Retinal pigment epithelial cell (primary cell): Measurements from ENCODE around the gene MYH11.
"Not testable (repeated sequence)": the region's sequence is repeated elsewhere in the genome, so short reads cannot be mapped to it uniquely, and the experiment has no call there.

Experiments
- DNase-seq: peaks from one replicate; pipeline ENCODE4 v3.0.0-alpha.2; 2010; ENCODE audit warnings: low read depth
- H3K4me3 ChIP-seq: 2 replicates; pipeline ENCODE4 v1.5.1; 2011; ENCODE audit warnings: mild to moderate bottlenecking, low read length, control low read depth, moderate library complexity
- TF ChIP-seq, protein P1 (sequence below): conservative IDR thresholded peaks from 2 replicates; pipeline ENCODE4 v1.5.1; 2011; ENCODE audit warnings: low read depth, low read length, control low read depth, inconsistent platforms

MYH11 gene

GRCh38 chr16:15843635-15844279 lies 13.1 kb downstream of the MYH11 start:
- TF ChIP-seq, protein P1, sequence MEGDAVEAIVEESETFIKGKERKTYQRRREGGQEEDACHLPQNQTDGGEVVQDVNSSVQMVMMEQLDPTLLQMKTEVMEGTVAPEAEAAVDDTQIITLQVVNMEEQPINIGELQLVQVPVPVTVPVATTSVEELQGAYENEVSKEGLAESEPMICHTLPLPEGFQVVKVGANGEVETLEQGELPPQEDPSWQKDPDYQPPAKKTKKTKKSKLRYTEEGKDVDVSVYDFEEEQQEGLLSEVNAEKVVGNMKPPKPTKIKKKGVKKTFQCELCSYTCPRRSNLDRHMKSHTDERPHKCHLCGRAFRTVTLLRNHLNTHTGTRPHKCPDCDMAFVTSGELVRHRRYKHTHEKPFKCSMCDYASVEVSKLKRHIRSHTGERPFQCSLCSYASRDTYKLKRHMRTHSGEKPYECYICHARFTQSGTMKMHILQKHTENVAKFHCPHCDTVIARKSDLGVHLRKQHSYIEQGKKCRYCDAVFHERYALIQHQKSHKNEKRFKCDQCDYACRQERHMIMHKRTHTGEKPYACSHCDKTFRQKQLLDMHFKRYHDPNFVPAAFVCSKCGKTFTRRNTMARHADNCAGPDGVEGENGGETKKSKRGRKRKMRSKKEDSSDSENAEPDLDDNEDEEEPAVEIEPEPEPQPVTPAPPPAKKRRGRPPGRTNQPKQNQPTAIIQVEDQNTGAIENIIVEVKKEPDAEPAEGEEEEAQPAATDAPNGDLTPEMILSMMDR, result no peak
- H3K4me3 ChIP-seq, result no peak overlapping the region
- no peak for DNase-seq

- not testable (repeated sequence) for DNase-seq, H3K4me3 ChIP-seq
These were observed 17.6 kb downstream of the MYH11 start for GRCh38 chr16:15839204-15839603.

- TF ChIP-seq, protein P1, result no peak
- no peak for DNase-seq
- no peak overlapping the region for H3K4me3 ChIP-seq
These were observed 19.1 kb downstream of the MYH11 start for GRCh38 chr16:15837761-15838160.

DNA sequence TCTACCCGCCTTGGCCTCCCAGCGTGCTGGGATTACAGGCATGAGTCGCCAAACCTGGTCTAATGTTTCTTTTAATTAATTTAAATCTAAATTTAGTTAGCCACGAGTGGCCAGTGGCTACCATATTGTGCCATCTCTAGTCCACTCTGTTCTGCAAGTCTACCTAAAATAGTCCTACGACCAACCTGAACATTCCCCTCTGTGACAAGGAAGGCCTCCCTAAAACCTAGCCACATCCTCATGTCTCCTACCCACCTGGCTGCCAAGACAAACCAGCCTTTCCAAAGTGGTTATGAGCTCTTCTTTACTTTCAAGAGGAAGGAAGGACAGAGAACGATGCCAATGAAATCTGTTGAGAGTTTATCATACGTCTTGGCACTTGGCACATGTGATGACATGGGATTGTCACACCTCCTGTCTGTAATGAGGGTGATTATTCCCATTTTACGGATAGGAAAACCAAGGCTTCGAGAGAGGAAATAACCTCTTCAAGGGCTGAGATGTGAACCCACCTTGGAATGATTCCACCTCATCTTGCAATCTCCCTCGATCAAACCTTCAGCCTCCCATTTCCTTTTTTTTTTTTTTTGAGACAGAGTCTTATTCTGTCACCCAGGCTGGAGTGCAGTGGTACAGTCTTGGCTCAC lies 19.7 kb downstream of the MYH11 start:
- DNase-seq, result no peak
- TF ChIP-seq, protein P1, result no peak
- H3K4me3 ChIP-seq, result no peak overlapping the region

DNA sequence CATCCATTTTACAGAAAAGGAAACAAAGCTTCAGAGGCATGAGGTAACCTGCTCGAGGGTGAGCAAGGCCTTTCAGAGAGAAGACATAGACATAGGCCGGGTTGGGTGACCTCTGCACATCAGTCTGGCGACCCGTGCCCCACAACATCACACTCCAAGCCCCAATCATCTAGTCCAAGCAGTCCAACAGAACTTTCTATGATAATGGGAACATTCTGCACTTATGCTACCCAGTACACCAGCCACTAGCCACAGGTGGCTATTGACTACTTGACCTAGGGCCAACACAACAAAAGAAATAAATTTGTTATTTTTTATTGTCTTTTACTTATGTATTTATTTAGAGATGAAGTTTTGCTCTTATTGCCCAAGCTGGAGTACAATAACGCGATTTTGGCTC lies 20.8 kb downstream of the MYH11 start:
- H3K4me3 ChIP-seq, result no peak overlapping the region
- DNase-seq, result no peak
- TF ChIP-seq, protein P1, result no peak

- TF ChIP-seq, protein P1, result no peak
- DNase-seq, result no peak
- H3K4me3 ChIP-seq, result no peak overlapping the region
These were observed 21.5 kb downstream of the MYH11 start for GRCh38 chr16:15835136-15835878.

DNA sequence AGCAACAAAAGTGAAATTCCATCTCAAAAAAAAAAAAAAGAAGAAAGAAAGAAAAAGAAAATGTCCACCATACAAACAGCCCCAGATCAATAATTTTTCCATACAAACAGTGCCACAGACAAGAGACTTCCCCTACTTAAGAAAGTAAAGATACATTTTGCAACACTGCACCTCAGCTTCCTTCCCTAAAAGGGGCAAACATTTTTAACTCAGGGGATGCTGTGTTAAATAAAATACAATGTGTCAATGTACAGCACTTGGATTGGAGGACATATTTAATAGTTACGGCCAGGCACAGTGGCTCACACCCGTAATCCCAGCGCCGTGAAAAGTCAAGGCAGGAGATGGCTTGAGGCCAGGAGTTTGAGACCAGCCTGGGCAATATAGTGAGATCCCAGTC lies 22.3 kb downstream of the MYH11 start:
- DNase-seq, result no peak
- H3K4me3 ChIP-seq, result no peak overlapping the region
- TF ChIP-seq, protein P1, result no peak
